Fibroblast of pulmonary artery (primary cell): ENCODE measurements around the gene NUSAP1.
"Not testable (repeated sequence)": the region's sequence is repeated elsewhere in the genome, so short reads cannot be mapped to it uniquely, and the experiment has no call there.

ENCODE experiments used
- DNase-seq: peaks from one replicate; pipeline ENCODE4 v3.0.0-alpha.2; 2010; ENCODE audit warnings: low read depth
- H3K4me3 ChIP-seq: replicated peaks from 2 replicates; pipeline ENCODE4 v1.5.1; 2011; ENCODE audit warnings: low read depth, mild to moderate bottlenecking, control low read depth, low read length, moderate library complexity
- TF ChIP-seq, protein P1 (sequence below): IDR thresholded peaks from 2 replicates; pipeline ENCODE4 v1.5.1; 2011; ENCODE audit warnings: mild to moderate bottlenecking, control low read depth, low read length, inconsistent platforms; ENCODE audit errors: missing control alignments

Gene NUSAP1

DNA sequence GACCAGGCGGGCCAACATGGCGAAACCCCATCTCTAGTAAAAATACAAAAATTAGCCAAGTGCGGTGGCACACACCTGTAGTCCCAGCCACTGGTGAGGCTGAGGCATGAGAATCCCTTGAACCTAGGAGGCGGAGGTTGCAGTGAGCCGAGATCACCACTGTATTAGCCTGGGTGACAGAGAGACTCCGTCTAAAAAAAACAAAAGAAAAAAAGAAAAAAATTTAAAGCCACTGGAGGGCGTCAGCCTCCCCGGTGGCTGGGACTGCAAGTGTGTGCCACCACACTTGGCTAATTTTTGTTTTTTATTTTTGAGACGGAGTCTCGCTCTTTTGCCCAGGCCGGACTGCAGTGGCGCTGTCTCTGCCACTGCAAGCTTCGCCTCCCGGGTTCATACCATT is 92.1 kb downstream of the NUSAP1 start:
- DNase-seq = no peak
- TF ChIP-seq, protein P1, sequence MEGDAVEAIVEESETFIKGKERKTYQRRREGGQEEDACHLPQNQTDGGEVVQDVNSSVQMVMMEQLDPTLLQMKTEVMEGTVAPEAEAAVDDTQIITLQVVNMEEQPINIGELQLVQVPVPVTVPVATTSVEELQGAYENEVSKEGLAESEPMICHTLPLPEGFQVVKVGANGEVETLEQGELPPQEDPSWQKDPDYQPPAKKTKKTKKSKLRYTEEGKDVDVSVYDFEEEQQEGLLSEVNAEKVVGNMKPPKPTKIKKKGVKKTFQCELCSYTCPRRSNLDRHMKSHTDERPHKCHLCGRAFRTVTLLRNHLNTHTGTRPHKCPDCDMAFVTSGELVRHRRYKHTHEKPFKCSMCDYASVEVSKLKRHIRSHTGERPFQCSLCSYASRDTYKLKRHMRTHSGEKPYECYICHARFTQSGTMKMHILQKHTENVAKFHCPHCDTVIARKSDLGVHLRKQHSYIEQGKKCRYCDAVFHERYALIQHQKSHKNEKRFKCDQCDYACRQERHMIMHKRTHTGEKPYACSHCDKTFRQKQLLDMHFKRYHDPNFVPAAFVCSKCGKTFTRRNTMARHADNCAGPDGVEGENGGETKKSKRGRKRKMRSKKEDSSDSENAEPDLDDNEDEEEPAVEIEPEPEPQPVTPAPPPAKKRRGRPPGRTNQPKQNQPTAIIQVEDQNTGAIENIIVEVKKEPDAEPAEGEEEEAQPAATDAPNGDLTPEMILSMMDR = no peak
- H3K4me3 ChIP-seq = no peak overlapping the region

DNA sequence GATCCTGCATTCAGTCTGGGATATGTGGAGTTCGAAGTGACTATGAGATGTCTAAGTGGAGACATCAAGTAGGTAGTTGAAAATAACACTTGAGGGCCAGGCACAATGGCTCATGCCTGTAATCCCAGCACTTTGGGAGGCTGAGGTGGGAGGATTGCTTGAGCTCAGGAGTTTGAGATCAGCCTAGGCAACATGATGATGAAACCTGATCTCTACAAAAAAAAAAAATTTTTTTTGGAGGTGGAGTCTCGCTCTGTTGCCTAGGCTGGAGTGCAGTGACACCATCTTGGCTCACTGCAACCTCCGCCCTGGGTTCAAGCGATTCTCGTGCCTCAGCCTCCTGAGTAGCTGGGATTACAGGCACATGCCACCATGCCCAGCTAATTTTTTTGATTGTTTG is 93.2 kb downstream of the NUSAP1 start:
- DNase-seq = not testable (repeated sequence)

DNA sequence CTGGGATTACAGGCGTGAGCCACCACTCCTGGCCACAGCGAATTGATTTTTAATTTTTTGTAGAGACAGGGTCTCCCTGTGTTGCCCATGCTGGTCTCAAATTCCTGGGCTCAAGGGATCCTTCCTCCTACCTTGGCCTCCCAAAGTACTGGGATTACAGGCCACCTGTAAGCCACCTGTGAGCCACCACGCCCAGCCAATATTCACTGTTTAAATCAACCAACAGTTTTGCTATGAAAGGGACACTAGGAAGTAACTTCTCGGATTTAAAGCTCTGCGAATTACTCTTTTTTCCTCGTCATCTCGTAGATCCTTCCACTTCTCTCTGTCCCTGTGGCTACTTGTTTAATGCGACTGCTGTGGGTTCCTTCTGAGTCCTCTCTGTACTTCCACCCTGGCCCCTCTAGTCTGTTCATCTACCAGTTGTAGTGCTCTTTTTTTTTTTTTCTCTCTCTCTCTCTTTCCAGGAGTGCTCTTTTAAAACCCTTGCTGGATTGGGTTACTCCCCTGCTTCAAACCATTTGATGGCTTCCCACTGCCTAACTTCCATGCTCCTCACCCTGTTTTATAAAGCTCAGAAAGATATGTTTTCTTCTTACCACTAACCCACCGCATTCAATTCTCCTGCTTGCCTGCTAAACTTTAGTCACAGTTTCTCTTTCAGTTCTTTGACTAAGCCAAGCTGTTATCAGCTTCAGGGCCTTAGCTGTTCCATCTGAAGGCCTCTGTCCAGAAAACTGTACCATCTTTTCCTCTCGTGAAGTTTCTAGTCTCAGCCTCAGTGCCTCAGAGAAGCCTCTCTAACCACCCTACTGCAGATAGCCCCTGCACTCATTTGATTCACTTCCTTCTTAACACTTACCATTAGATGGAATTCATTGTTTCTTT is 96.6 kb downstream of the NUSAP1 start:
- TF ChIP-seq, protein P1 = no peak
- DNase-seq = peak; percentile 7

More for the DNA sequence above, 93.2 kb downstream of the NUSAP1 start:
- not testable (repeated sequence) for H3K4me3 ChIP-seq

More for the DNA sequence above, 96.6 kb downstream of the NUSAP1 start:
- no peak overlapping the region for H3K4me3 ChIP-seq
